Left lung (tissue), 10 donors: ENCODE data around the gene ZNF787. TPM values are rescaled to one million over a fixed set of nuclear protein-coding genes. Genes with fewer than 3 reads are reported as not detected.
A peak's percentile ranks its signal among the peaks of the same experiment; 100 is the strongest.

Experiments
- ATAC-seq: fragments of 200-7000 bp; cut with Tn5 transposase; one replicate; pipeline ENCODE4 v1.9.1; 2020; ENCODE audit warnings: moderate library complexity
- DNase-seq, 4 donors: peaks; one replicate each; pipeline ENCODE4 v3.0.0-alpha.2; 2013 to 2020
- H3K27ac ChIP-seq, 2 donors: fragments of 200-600 bp; sonication (generic) in 1 of 2; one replicate each; pipeline versions ENCODE4 v1.5.0 to v1.8.0; 2020 to 2021
- H3K27me3 ChIP-seq, 2 donors: fragments of 200-600 bp; sonication (generic) in 1 of 2; one replicate each; pipeline versions ENCODE4 v1.5.0 to v1.8.0; 2020 to 2021
- H3K36me3 ChIP-seq, 2 donors: fragments of 200-600 bp; sonication (generic) in 1 of 2; one replicate each; pipeline versions ENCODE4 v1.5.0 to v1.8.0; 2020 to 2021
- H3K4me1 ChIP-seq, 2 donors: fragments of 200-600 bp; one replicate each; pipeline ENCODE4 v1.8.0; 2021
- H3K4me3 ChIP-seq, 2 donors: fragments of 200-600 bp; sonication (generic) in 1 of 2; one replicate each; pipeline versions ENCODE4 v1.5.0 to v1.8.0; 2020 to 2021; ENCODE audit warnings: mild to moderate bottlenecking in 1 of 2
- H3K9me3 ChIP-seq, 2 donors: fragments of 200-600 bp; sonication (generic) in 1 of 2; one replicate each; pipeline versions ENCODE4 v1.5.0 to v1.8.0; 2020 to 2021
- CTCF ChIP-seq, 2 donors: fragments of 200-600 bp; sonication (generic) in 1 of 2; IDR thresholded peaks; one replicate each; pipeline versions ENCODE4 v1.5.0 to v1.8.0; 2021; ENCODE audit warnings: antibody characterized with exemption in 2 of 2
- intact Hi-C, 2 donors: fragments of 100-400 bp; cut with DNase I; formaldehyde crosslinking; loops; one replicate each; pipeline versions ENCODE4 v1.11.2 to v1.14.2; 2022
- polyA plus RNA-seq, 6 donors: library from polyadenylated mRNA; unstranded; fragments of 120-200 nt; gene quantifications; one replicate each; pipeline ENCODE4 v1.2.1, GENCODE V29; 2013; ENCODE audit not compliant: insufficient read length in 6 of 6
- total RNA-seq, 2 donors: library from RNA; stranded (reverse); fragmentation: NEBNext Ultra II Directional; extraction: Animal tissue kit (Norgen Biotek cat#: 25700); gene quantifications; one replicate each; pipeline ENCODE4 v1.2.1, GENCODE V29; 2021
- donor health status: DM: no; HTN: yes; CAD: no.
- donor health status: DM: no; HTN: no; CAD: no.

ZNF787 gene
- total and polyA plus RNA-seq, 8 donors: 11.0 to 44.6 (median 19.3) TPM

GRCh38 chr19:56080669-56081401, 40.3 kb downstream of the ZNF787 start:
- peaks cover 0 to 9% of the 10 kb centered on the region in 2 donors for H3K36me3 ChIP-seq
- intact Hi-C loops: no loop called here
- peak overlapping the region in 1 of 2 donors; percentile 41 for H3K27ac ChIP-seq
- H3K27me3 ChIP-seq: peaks cover 0 to 8% of the 10 kb centered on the region in 2 donors
- TF ChIP-seq CTCF (IDR thresholded peaks at IDR 0.05): peak in 1 of 2 donors; percentile 53
- ATAC-seq (peak; percentile 94), DNase-seq (peak; percentile 51 to 87 (median 75))
- H3K4me3 ChIP-seq: peak overlapping the region; percentile 19 to 34
- H3K9me3 ChIP-seq: no peaks in the 10 kb centered on the region
- peaks cover 8 to 14% of the 10 kb centered on the region in 2 donors for H3K4me1 ChIP-seq

- no peak overlapping the region for H3K27ac ChIP-seq
- TF ChIP-seq CTCF (IDR thresholded peaks at IDR 0.05): no peak
- DNase-seq: no peak
Observed at GRCh38 chr19:56079609-56080008, 41.5 kb downstream of the ZNF787 start.

GRCh38 chr19:56076498-56076897, 44.6 kb downstream of the ZNF787 start:
- DNase-seq (peak in 2 of 4 donors; percentile 45 to 65), ATAC-seq (peak; percentile 78)
- Histone ChIP-seq H3K36me3 (no peaks in the 10 kb centered on the region), H3K9me3 (no peaks in the 10 kb centered on the region), H3K27ac (no peak overlapping the region), H3K4me3 (no peak overlapping the region), H3K27me3 (peaks cover 0 to 4% of the 10 kb centered on the region in 2 donors), H3K4me1 (peaks cover 6 to 10% of the 10 kb centered on the region in 2 donors)
- peak; percentile 83 to 84 for TF ChIP-seq CTCF (IDR thresholded peaks at IDR 0.05)
- intact Hi-C loops: loop anchor here in 1 of 2 donors (5.0 kb wide), 1 partner anchor 96 kb away; no protein-coding TSS in a partner anchor

More at GRCh38 chr19:56079609-56080008, 41.5 kb downstream of the ZNF787 start:
- Histone ChIP-seq H3K4me1 (peaks cover 8 to 14% of the 10 kb centered on the region in 2 donors), H3K4me3 (no peak overlapping the region), H3K9me3 (no peaks in the 10 kb centered on the region), H3K36me3 (no peaks in the 10 kb centered on the region), H3K27me3 (peaks cover 0 to 8% of the 10 kb centered on the region in 2 donors)
- intact Hi-C loops: loop anchor here in 1 of 2 donors (5.0 kb wide), 1 partner anchor 93 kb away; no protein-coding TSS in a partner anchor
- no peak for ATAC-seq

GRCh38 chr19:56071151-56071550, 49.9 kb downstream of the ZNF787 start:
- H3K4me3 ChIP-seq: no peak overlapping the region
- DNase-seq (no peak), ATAC-seq (no peak)
- TF ChIP-seq CTCF (IDR thresholded peaks at IDR 0.05): no peak
- H3K27ac ChIP-seq: no peak overlapping the region
- intact Hi-C loops: no loop called here
- peaks cover 2 to 7% of the 10 kb centered on the region in 2 donors for H3K4me1 ChIP-seq
- peaks cover 0 to 14% of the 10 kb centered on the region in 2 donors for H3K27me3 ChIP-seq
- no peaks in the 10 kb centered on the region for H3K36me3 ChIP-seq
- no peaks in the 10 kb centered on the region for H3K9me3 ChIP-seq

- no peak for TF ChIP-seq CTCF (IDR thresholded peaks at IDR 0.05)
- intact Hi-C loops: no loop called here
- Histone ChIP-seq H3K4me3 (no peak overlapping the region), H3K9me3 (no peaks in the 10 kb centered on the region), H3K27ac (no peak overlapping the region), H3K4me1 (peaks cover 4 to 8% of the 10 kb centered on the region in 2 donors), H3K27me3 (peaks cover 0 to 21% of the 10 kb centered on the region in 2 donors), H3K36me3 (no peaks in the 10 kb centered on the region)
- DNase-seq (no peak), ATAC-seq (no peak)
Observed at GRCh38 chr19:56069642-56070041, 51.5 kb downstream of the ZNF787 start.
